Left renal cortex interstitium (tissue), 4 donors: Measurements from ENCODE around the gene MSH4. TPM values are rescaled to one million over a fixed set of nuclear protein-coding genes. Genes with fewer than 3 reads are reported as not detected.
"Not testable (repeated sequence)": the region's sequence is repeated elsewhere in the genome, so short reads cannot be mapped to it uniquely, and the experiment has no call there.

ENCODE experiments used
- DNase-seq, 4 donors: peaks; one replicate each; pipeline ENCODE4 v3.0.0-alpha.2; 2013; ENCODE audit warnings: low read depth in 4 of 4, low spot score in 2 of 4, missing footprints in 1 of 4
- polyA plus RNA-seq, 4 donors: library from polyadenylated mRNA; unstranded; fragments of 120-200 nt; gene quantifications; one replicate each; pipeline ENCODE4 v1.2.1, GENCODE V29; 2013; ENCODE audit not compliant: insufficient read length in 4 of 4

Gene MSH4
- 1 to 10 TPM in 1 of 4 donors, under 1 TPM in 3; 0.21 to 1.1 (median 0.41) TPM for polyA plus RNA-seq

GRCh38 chr1:75796376-75797272 lies at the start of gene MSH4:
Gene MSH4, plus strand, starts transcription at chr1:75796882. Its CDS starts 104 bp downstream, at chr1:75796986.
- no peak for DNase-seq

- DNase-seq, result not testable (repeated sequence)
Measured at GRCh38 chr1:75757210-75757609, 39.5 kb upstream of the MSH4 start.

- not testable (repeated sequence) for DNase-seq
Measured at GRCh38 chr1:75758543-75758942, 38.1 kb upstream of the MSH4 start.

- no peak for DNase-seq
Measured at GRCh38 chr1:75764057-75764655, 32.5 kb upstream of the MSH4 start.

GRCh38 chr1:75765697-75766355 lies 30.9 kb upstream of the MSH4 start:
- no peak for DNase-seq

GRCh38 chr1:75768016-75768415 lies 28.7 kb upstream of the MSH4 start:
- no peak for DNase-seq

- DNase-seq, result no peak
Measured at GRCh38 chr1:75770761-75771160, 25.9 kb upstream of the MSH4 start.

- no peak for DNase-seq
Measured at GRCh38 chr1:75771978-75772377, 24.7 kb upstream of the MSH4 start.

GRCh38 chr1:75777812-75778211 lies 18.9 kb upstream of the MSH4 start:
- not testable (repeated sequence) for DNase-seq

GRCh38 chr1:75778694-75779093 lies 18.0 kb upstream of the MSH4 start:
- DNase-seq, result not testable (repeated sequence)

GRCh38 chr1:75780183-75780582 lies 16.5 kb upstream of the MSH4 start:
- not testable (repeated sequence) for DNase-seq

GRCh38 chr1:75783920-75784319 lies 12.8 kb upstream of the MSH4 start:
- DNase-seq, result not testable (repeated sequence)

- peak in 1 of 4 donors; percentile 3 for DNase-seq
Measured at GRCh38 chr1:75785320-75785982, 11.2 kb upstream of the MSH4 start.

GRCh38 chr1:75785983-75786853 lies 10.5 kb upstream of the MSH4 start, which contains the start of gene RABGGTB:
Gene RABGGTB, plus strand, starts transcription at chr1:75786256. Its CDS starts 16 bp downstream, at chr1:75786272.
- peak; percentile 93 to 96 (median 94) for DNase-seq

GRCh38 chr1:75786901-75787493 lies 9.7 kb upstream of the MSH4 start:
- DNase-seq, result no peak

- no peak for DNase-seq
Measured at GRCh38 chr1:75787524-75787923, 9.2 kb upstream of the MSH4 start.

- DNase-seq, result no peak
Measured at GRCh38 chr1:75789988-75790387, 6.7 kb upstream of the MSH4 start.

- DNase-seq, result no peak
Measured at GRCh38 chr1:75791022-75791421, 5.7 kb upstream of the MSH4 start.

GRCh38 chr1:75792091-75792490 lies 4.6 kb upstream of the MSH4 start:
- DNase-seq, result no peak
